ENCODE results near the gene PCBP3. TPM values are rescaled to one million over a fixed set of nuclear protein-coding genes. Genes with fewer than 3 reads are reported as not detected.

Gene PCBP3
- total RNA-seq, 2 donors from 2014 or later: 0.77 to 17.2 TPM

DNA sequence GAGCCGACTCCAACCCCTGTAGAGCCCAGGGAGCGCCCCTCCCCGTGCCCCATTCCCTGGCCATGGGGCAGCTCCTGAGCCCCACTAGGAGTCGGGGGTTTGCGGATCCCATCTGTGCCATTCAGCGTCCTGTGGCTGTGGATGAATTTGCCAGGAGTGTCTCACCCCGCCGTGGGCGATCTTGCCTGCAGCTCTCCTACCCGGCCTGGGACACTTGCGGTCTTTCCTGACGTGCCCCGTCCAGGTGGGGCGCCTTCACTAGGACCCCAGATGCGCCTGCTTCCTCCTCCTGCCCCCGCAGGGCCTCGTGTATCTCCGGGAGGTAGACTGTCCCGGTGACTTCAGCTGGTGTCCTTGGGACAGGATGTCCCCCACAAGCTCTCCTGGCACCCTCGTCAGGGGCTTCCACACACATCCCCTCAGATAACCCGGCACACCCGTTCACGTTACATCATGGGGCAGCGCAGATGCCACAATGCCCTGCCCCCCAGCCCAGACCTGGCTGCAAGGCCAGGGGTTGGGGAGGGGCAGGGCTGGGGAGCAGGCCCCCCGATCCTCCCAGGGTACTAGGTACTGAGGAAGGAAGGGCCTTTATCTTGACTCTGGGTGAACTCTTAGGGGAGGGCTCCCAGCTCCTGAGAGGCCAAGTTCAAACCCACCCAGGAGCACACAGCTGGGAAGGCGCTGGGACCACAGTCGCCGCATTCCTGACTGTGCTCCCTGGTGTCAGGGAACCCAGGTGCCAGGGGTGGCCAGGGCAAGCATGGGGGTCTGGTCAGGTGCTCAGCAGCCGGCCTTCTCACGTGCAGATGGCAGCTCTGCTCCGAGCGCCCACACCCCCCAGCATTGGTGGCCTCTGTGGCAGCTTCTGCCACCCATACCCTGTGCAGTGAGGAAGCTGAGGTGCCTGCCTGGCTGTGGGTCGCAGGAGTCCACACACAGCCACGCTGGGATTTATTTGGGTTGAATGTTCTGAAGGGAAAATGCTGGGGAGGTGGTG lies 284.6 kb downstream of the PCBP3 start:
- no peaks in the 10 kb centered on the region for H3K4me1 ChIP-seq (replicated peaks)
- H3K9me3 ChIP-seq: no peaks in the 10 kb centered on the region
- no peak overlapping the region for H3K4me3 ChIP-seq
- intact Hi-C loops (cut with DNase I): loop anchor here (10.0 kb wide), 1 partner anchor 373 kb away; no protein-coding TSS in a partner anchor
- DNase-seq (ENCODE audit: low spot score): no peak
- TF ChIP-seq POLR2A (IDR thresholded peaks at IDR 0.05): no peak
- TF ChIP-seq POLR2AphosphoS5 (IDR thresholded peaks at IDR 0.05): no peak
- TF ChIP-seq, protein P1, sequence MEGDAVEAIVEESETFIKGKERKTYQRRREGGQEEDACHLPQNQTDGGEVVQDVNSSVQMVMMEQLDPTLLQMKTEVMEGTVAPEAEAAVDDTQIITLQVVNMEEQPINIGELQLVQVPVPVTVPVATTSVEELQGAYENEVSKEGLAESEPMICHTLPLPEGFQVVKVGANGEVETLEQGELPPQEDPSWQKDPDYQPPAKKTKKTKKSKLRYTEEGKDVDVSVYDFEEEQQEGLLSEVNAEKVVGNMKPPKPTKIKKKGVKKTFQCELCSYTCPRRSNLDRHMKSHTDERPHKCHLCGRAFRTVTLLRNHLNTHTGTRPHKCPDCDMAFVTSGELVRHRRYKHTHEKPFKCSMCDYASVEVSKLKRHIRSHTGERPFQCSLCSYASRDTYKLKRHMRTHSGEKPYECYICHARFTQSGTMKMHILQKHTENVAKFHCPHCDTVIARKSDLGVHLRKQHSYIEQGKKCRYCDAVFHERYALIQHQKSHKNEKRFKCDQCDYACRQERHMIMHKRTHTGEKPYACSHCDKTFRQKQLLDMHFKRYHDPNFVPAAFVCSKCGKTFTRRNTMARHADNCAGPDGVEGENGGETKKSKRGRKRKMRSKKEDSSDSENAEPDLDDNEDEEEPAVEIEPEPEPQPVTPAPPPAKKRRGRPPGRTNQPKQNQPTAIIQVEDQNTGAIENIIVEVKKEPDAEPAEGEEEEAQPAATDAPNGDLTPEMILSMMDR (IDR thresholded peaks at IDR 0.05): no peak
- H3K36me3 ChIP-seq: no peaks in the 10 kb centered on the region
- WGBS: 88% methylated on average over 34 of the region's 34 CpGs
- no peaks in the 10 kb centered on the region for H3K27me3 ChIP-seq (replicated peaks; ENCODE audit: insufficient read depth)
- no peak overlapping the region for H3K27ac ChIP-seq

DNA sequence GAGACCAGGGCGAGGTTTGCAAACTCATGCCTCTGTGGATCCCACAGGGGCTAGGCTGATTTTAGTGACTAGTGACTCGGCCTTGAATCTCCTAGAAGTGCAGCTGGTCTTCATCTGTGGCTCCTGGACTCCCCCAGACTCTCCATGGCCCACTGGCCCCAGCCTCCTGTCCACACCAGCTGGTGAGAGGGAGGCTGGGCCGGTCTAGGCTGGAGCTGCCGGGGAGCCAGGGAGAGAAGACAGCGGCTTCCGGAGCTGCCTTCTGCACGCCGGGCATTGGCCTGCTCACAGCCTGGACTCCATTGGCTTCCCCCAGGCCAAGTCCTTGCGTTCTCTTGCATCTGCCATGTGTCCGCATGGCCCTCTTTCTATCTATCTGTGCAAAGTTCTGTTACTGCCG lies 285.9 kb downstream of the PCBP3 start:
- TF ChIP-seq, protein P1 (IDR thresholded peaks at IDR 0.05): no peak
- TF ChIP-seq POLR2A (IDR thresholded peaks at IDR 0.05) (no peak), POLR2AphosphoS5 (IDR thresholded peaks at IDR 0.05) (no peak)
- no peaks in the 10 kb centered on the region for H3K9me3 ChIP-seq
- WGBS: 95% methylated on average over 11 of the region's 11 CpGs
- no peak overlapping the region for H3K4me3 ChIP-seq
- DNase-seq (ENCODE audit: low spot score): no peak
- no peak overlapping the region for H3K27ac ChIP-seq
- no peaks in the 10 kb centered on the region for H3K27me3 ChIP-seq (replicated peaks; ENCODE audit: insufficient read depth)
- H3K36me3 ChIP-seq: no peaks in the 10 kb centered on the region
- intact Hi-C loops (cut with DNase I): loop anchor here (10.0 kb wide), 1 partner anchor 375 kb away; no protein-coding TSS in a partner anchor
- H3K4me1 ChIP-seq (replicated peaks): no peaks in the 10 kb centered on the region

DNA sequence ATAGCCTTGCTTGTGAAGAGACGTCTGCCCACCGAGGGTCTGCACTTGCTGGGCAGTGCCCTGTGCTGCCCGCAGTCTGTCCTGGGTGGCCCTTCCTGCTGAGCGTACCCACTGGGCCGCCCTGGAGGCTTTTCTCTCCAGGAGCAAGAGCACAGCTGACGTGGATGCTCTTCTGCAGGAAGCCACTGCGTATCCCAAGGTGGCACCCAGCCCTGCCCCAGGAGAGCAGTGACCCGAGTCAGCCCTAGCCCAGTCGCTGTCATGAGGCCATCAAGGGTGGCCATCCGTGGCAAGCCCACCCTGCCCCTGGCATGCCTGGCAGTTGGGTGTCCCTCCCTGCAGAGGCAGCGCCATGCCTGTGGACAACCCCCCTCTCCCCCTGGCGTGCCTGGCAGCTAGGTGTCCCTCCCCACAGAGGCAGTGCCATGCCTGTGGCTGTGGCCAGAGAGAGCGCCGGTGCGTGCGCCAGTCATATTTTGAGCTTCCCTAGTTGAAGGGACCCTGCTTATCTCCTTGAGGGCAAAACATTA lies 286.8 kb downstream of the PCBP3 start:
- TF ChIP-seq POLR2A (IDR thresholded peaks at IDR 0.05) (no peak), POLR2AphosphoS5 (IDR thresholded peaks at IDR 0.05) (no peak)
- TF ChIP-seq, protein P1 (IDR thresholded peaks at IDR 0.05): no peak
- Histone ChIP-seq H3K9me3 (no peaks in the 10 kb centered on the region), H3K27me3 (replicated peaks; ENCODE audit: insufficient read depth) (no peaks in the 10 kb centered on the region), H3K36me3 (no peaks in the 10 kb centered on the region), H3K27ac (no peak overlapping the region), H3K4me1 (replicated peaks) (no peaks in the 10 kb centered on the region), H3K4me3 (no peak overlapping the region)
- 95% methylated on average over 13 of the region's 16 CpGs for WGBS
- intact Hi-C loops (cut with DNase I): no loop called here
- no peak for DNase-seq (ENCODE audit: low spot score)

DNA sequence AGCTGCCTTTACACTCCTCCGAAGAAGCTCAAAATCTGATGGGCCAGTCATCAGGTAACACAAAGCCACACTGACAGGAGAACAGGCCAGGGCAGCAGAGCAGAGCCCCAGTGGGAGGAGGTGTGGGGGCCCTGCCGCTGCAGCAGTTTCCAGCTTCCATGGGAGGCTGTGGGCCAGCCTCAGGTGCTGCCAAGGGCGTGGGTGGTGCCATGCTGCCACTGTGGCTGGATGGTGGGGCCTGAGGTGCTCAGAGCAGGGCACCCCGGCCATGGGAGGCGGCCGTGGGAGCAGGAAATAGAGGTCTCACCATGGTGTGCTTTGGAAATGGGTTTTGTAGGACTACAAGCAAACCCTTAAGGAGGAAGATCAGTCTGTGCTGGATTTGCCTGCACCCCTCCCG lies 287.3 kb downstream of the PCBP3 start:
- intact Hi-C loops (cut with DNase I): no loop called here
- WGBS: 70% methylated on average over 4 of the region's 7 CpGs

DNA sequence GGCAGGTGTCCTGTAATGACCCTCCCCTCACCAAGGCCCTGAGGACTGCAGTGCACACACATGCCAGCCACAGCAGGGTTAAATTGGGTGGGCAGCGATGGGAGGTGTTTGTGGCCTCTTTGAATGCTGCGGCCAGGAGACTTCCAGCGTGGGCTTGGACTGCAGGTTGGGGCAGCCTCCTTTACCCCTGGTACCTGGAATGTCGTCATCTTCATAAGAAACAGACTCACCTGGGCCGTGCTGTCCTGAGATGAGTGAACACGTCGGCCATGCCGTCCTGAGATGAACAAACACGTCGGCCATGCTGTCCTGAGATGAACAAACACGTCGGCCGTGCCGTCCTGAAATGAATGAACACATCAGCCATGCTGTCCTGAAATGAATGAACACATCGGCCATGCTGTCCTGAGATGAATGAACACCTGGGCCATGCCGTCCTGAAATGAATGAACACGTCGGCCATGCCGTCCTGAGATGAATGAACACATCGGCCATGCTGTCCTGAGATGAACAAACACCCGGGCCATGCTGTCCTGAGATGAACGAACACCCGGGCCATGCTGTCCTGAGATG lies 288.0 kb downstream of the PCBP3 start:
- DNase-seq (ENCODE audit: low spot score): no peak
- TF ChIP-seq, protein P1 (IDR thresholded peaks at IDR 0.05): no peak
- no peak for TF ChIP-seq POLR2AphosphoS5 (IDR thresholded peaks at IDR 0.05)
- no peak for TF ChIP-seq POLR2A (IDR thresholded peaks at IDR 0.05)
- WGBS: 84% methylated on average over 23 of the region's 23 CpGs
- H3K36me3 ChIP-seq: no peaks in the 10 kb centered on the region
- intact Hi-C loops (cut with DNase I): no loop called here
- H3K27ac ChIP-seq: no peak overlapping the region
- H3K4me1 ChIP-seq (replicated peaks): no peaks in the 10 kb centered on the region
- H3K9me3 ChIP-seq: no peaks in the 10 kb centered on the region
- no peaks in the 10 kb centered on the region for H3K27me3 ChIP-seq (replicated peaks; ENCODE audit: insufficient read depth)
- no peak overlapping the region for H3K4me3 ChIP-seq

More for the DNA sequence above, 287.3 kb downstream of the PCBP3 start:
- Histone ChIP-seq H3K4me1 (replicated peaks) (no peaks in the 10 kb centered on the region), H3K4me3 (no peak overlapping the region), H3K27ac (no peak overlapping the region), H3K27me3 (replicated peaks; ENCODE audit: insufficient read depth) (no peaks in the 10 kb centered on the region), H3K9me3 (no peaks in the 10 kb centered on the region), H3K36me3 (no peaks in the 10 kb centered on the region)
- DNase-seq (ENCODE audit: low spot score): no peak
- no peak for TF ChIP-seq POLR2A (IDR thresholded peaks at IDR 0.05)
- no peak for TF ChIP-seq POLR2AphosphoS5 (IDR thresholded peaks at IDR 0.05)
